BE2C (cell line): Measurements from ENCODE around the gene DPP10.

Source experiments
- DNase-seq: peaks from one replicate; pipeline ENCODE4 v3.0.0-alpha.2; 2020
- H3K27me3 ChIP-seq: fragments of 250-450 bp; sonication (Bioruptor Pico); 2 replicates; pipeline ENCODE4 v1.5.1; 2020; ENCODE audit warnings: mild to moderate bottlenecking
- H3K36me3 ChIP-seq: fragments of 250-450 bp; sonication (Bioruptor Pico); 2 replicates; pipeline ENCODE4 v1.5.1; 2020; ENCODE audit warnings: mild to moderate bottlenecking
- H3K4me1 ChIP-seq: fragments of 250-450 bp; sonication (Bioruptor Pico); 2 replicates; pipeline ENCODE4 v1.5.1; 2020
- H3K4me3 ChIP-seq: 2 replicates; pipeline ENCODE4 v1.5.1; 2011; ENCODE audit warnings: low read depth, low read length
- H3K9me3 ChIP-seq: fragments of 250-450 bp; sonication (Bioruptor Pico); 2 replicates; pipeline ENCODE4 v1.5.1; 2020
- CTCF ChIP-seq: IDR thresholded peaks from 2 replicates; pipeline ENCODE4 v1.5.1; 2012; ENCODE audit warnings: mild to moderate bottlenecking, low read depth, low read length

Gene DPP10

GRCh38 chr2:115369400-115369799, 927.0 kb downstream of the DPP10 start:
- H3K4me3 ChIP-seq = no peak overlapping the region
- H3K4me1 ChIP-seq = no peaks in the 10 kb centered on the region
- DNase-seq = no peak
- no peaks in the 10 kb centered on the region for H3K9me3 ChIP-seq
- no peaks in the 10 kb centered on the region for H3K27me3 ChIP-seq
- H3K36me3 ChIP-seq = no peaks in the 10 kb centered on the region
- no peak for TF ChIP-seq CTCF

- H3K36me3 ChIP-seq = no peaks in the 10 kb centered on the region
- no peak for TF ChIP-seq CTCF
- no peaks in the 10 kb centered on the region for H3K9me3 ChIP-seq
- H3K4me3 ChIP-seq = no peak overlapping the region
- H3K27me3 ChIP-seq = no peaks in the 10 kb centered on the region
- H3K4me1 ChIP-seq = no peaks in the 10 kb centered on the region
- no peak for DNase-seq
These were observed 932.5 kb downstream of the DPP10 start for GRCh38 chr2:115374981-115375380.

- H3K27me3 ChIP-seq = no peaks in the 10 kb centered on the region
- TF ChIP-seq CTCF = no peak
- H3K9me3 ChIP-seq = no peaks in the 10 kb centered on the region
- DNase-seq = no peak
- H3K4me1 ChIP-seq = no peaks in the 10 kb centered on the region
- H3K36me3 ChIP-seq = no peaks in the 10 kb centered on the region
- no peak overlapping the region for H3K4me3 ChIP-seq
These were observed 942.0 kb downstream of the DPP10 start for GRCh38 chr2:115384399-115384798.

- Histone ChIP-seq H3K9me3 (no peaks in the 10 kb centered on the region), H3K4me3 (no peak overlapping the region), H3K27me3 (no peaks in the 10 kb centered on the region), H3K4me1 (no peaks in the 10 kb centered on the region), H3K36me3 (no peaks in the 10 kb centered on the region)
- no peak for TF ChIP-seq CTCF
- no peak for DNase-seq
These were observed 944.0 kb downstream of the DPP10 start for GRCh38 chr2:115386465-115386864.

- H3K9me3 ChIP-seq = no peaks in the 10 kb centered on the region
These were observed 946.6 kb downstream of the DPP10 start for GRCh38 chr2:115389024-115389423.

More at GRCh38 chr2:115389024-115389423, 946.6 kb downstream of the DPP10 start:
- no peaks in the 10 kb centered on the region for H3K36me3 ChIP-seq
- DNase-seq = no peak
- H3K27me3 ChIP-seq = no peaks in the 10 kb centered on the region
- no peaks in the 10 kb centered on the region for H3K4me1 ChIP-seq
- TF ChIP-seq CTCF = no peak
- no peak overlapping the region for H3K4me3 ChIP-seq
